ENCODE results near the gene FAM170B. TPM values are rescaled to one million over a fixed set of nuclear protein-coding genes. Genes with fewer than 3 reads are reported as not detected.

FAM170B gene
- total RNA-seq, 2 experiments from 2014 or later: not detected

DNA sequence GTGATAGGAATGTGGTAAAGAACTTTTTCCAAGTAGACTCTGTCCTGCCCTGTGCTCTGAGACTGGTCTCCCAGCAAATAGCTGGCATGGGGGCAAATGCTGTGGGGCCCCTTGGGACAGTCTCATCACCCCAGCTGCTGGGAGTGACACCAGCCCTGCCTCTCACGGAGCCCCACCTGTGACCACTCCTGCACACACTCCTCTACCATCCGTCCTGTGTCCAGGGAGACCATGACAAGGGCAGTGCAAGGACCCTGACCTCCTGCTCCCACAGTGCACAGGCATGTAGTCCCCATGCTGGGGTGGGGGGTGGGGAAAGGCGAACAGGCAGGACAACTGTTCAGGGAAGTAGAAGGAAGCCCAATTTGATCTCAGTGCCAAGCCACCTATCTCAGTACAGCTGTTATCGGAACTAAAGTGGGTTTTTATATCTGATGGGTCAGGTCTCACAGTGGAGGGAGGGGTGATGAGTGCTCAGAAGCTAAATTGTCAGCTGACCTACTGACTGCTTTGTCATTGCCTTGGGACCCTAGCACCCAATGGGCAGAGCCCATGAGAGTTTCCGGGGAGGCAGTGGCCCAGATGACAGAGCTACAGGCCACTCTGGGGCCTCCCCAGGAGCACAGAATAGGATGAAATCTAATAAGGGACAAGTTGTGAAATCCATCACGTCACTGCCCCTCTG lies 43.0 kb downstream of the FAM170B start:
- Mint-ChIP-seq H3K9me3 (ENCODE audit: low read depth) (peaks cover 13% of the 10 kb centered on the region), H3K4me1 (no peaks in the 10 kb centered on the region), H3K4me3 (no peak overlapping the region), H3K36me3 (peaks cover 5% of the 10 kb centered on the region), H3K27ac (no peak overlapping the region), H3K27me3 (peaks cover 18% of the 10 kb centered on the region)
- no peak for DNase-seq
- ATAC-seq: no peak
- CTCF ChIA-PET: interaction anchor here (0.9 to 1.0 kb wide), 2 partner anchors 10 to 16 kb away, joined by 3 read pairs; no protein-coding TSS in a partner anchor

DNA sequence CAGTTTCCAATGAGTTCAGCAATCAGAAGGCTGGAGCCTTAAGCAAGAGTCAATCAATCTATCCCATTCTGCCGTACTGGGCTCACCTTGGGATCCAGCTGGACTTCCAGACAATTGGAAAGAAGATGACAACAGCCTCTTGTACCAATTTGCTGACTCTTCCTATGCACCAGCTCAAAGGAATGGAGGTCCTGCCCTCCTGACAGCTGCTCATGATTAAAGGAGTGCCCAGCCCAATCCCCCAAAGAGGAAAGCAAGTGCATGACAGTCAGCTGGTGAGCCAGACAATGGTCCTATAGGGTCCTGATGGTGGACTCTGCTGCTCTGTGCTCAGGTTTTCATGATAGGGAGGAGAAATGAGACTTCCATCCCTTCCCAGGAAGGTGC lies 43.6 kb downstream of the FAM170B start:
- no peak for ATAC-seq
- H3K4me1 Mint-ChIP-seq: no peaks in the 10 kb centered on the region
- peaks cover 21% of the 10 kb centered on the region for H3K27me3 Mint-ChIP-seq
- no peak overlapping the region for H3K27ac Mint-ChIP-seq
- H3K36me3 Mint-ChIP-seq: peaks cover 5% of the 10 kb centered on the region
- no peak overlapping the region for H3K4me3 Mint-ChIP-seq
- peaks cover 13% of the 10 kb centered on the region for H3K9me3 Mint-ChIP-seq (ENCODE audit: low read depth)
- no peak for DNase-seq
- CTCF ChIA-PET: interaction anchor here (0.9 kb wide), 1 partner anchor 17 kb away, joined by 3 read pairs; no protein-coding TSS in a partner anchor

DNA sequence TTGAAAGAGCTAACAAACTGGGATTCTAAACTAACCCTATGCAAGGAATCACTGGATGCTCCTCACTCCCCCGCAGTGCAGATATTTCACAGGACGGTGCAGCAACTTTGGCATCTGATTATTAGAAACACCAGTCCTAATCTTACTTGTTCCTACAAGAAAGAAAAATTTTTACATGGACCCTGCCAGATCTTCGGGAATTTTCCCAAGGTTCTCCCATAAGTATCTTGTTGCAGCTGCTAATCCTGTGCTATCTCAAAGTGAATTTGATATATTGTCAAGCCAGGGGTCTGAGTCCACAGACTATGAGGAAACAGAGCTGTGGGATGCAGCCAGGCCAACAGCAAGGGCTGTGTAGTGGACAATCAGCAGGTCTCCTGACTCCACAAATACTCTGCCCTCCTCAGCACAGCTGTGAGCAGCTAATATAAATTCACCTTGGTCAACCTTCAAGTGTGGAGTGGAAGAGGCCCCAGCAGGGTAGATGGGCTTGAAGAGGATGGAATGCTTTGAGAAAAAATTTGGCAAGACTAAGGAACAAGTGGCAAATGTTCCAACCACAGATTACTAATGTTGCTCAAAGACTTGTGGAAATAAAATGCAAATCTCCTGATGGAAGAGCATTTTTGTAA lies 44.1 kb downstream of the FAM170B start:
- CTCF ChIA-PET: interaction anchor here (0.9 kb wide), 1 partner anchor 17 kb away, joined by 3 read pairs; no protein-coding TSS in a partner anchor
- no peak overlapping the region for H3K27ac Mint-ChIP-seq
- no peak overlapping the region for H3K4me3 Mint-ChIP-seq
- DNase-seq (no peak), ATAC-seq (no peak)
- peaks cover 13% of the 10 kb centered on the region for H3K9me3 Mint-ChIP-seq (ENCODE audit: low read depth)
- H3K4me1 Mint-ChIP-seq: no peaks in the 10 kb centered on the region
- H3K27me3 Mint-ChIP-seq: peaks cover 22% of the 10 kb centered on the region
- H3K36me3 Mint-ChIP-seq: peaks cover 5% of the 10 kb centered on the region

DNA sequence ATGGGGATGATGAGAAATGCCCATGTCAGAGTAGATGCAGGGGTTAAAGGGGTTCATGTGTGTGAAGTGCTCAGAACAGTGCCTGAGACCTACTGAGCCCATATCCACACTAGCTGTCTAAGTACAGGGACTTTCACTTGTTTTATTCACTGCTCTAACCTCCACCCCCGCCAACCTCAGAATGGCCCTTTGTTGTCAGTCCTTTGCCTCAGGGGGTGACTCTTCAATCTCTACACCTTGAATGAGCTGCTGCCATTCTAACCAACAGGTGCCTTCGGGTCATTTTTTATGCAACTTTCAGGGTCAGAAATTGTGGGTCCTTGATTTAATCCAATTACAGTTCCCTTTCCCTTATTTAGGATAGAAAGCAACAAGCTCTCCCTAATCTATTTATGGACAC lies 44.7 kb downstream of the FAM170B start:
- peaks cover 5% of the 10 kb centered on the region for H3K36me3 Mint-ChIP-seq
- H3K27ac Mint-ChIP-seq: no peak overlapping the region
- DNase-seq (no peak), ATAC-seq (no peak)
- H3K9me3 Mint-ChIP-seq (ENCODE audit: low read depth): peaks cover 13% of the 10 kb centered on the region
- CTCF ChIA-PET: no interaction called here
- H3K4me3 Mint-ChIP-seq: no peak overlapping the region
- H3K4me1 Mint-ChIP-seq: no peaks in the 10 kb centered on the region
- H3K27me3 Mint-ChIP-seq: peaks cover 22% of the 10 kb centered on the region

DNA sequence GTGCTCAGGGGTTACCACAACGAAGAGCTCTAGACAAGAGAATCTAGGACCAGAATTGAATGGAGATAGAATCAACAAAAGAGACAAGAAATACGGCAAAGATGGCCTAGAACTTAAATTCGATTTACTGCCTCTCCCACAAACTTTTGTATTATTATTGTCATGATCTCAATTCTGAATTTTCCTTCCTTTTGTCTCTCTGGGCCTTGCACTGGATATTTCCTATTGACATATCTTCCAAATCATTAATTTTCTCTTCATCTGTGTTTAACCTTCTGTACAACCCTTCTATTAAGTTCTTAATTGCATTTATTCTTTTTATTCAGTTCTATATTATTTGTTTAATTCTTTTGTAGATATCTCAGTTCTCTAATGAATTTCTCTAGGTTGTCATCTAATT lies 46.9 kb downstream of the FAM170B start:
- Mint-ChIP-seq H3K36me3 (peaks cover 5% of the 10 kb centered on the region), H3K9me3 (ENCODE audit: low read depth) (peaks cover 13% of the 10 kb centered on the region), H3K4me3 (no peak overlapping the region), H3K27me3 (peaks cover 17% of the 10 kb centered on the region), H3K27ac (no peak overlapping the region), H3K4me1 (no peaks in the 10 kb centered on the region)
- no peak for ATAC-seq
- DNase-seq: no peak
- CTCF ChIA-PET: no interaction called here

DNA sequence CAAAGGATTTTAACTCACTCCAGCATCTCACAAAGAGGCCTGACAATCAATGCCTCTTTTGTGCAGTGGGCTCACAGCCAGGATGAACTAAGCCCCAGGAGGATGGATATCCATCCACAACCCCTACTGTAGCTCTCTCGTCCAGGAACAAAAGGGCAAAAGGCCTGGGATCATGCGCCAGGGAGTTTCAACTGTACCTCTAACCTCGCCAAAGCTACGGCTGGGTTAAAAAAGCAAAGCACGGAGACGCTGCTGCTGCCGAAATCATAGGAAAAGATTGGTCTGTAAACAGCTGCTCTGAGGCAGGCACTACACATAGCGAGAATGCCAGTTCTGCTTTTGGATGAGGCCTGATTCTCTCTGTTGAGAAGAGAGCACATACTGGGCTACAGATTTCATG lies 50.6 kb downstream of the FAM170B start:
- ATAC-seq (no peak), DNase-seq (no peak)
- Mint-ChIP-seq H3K4me1 (peaks cover 26% of the 10 kb centered on the region), H3K9me3 (ENCODE audit: low read depth) (peaks cover 13% of the 10 kb centered on the region), H3K27me3 (peaks cover 10% of the 10 kb centered on the region), H3K4me3 (no peak overlapping the region), H3K36me3 (peaks cover 5% of the 10 kb centered on the region), H3K27ac (no peak overlapping the region)
- CTCF ChIA-PET: interaction anchor here (1.3 kb wide), 1 partner anchor 425 kb away, joined by 3 read pairs; no protein-coding TSS in a partner anchor

DNA sequence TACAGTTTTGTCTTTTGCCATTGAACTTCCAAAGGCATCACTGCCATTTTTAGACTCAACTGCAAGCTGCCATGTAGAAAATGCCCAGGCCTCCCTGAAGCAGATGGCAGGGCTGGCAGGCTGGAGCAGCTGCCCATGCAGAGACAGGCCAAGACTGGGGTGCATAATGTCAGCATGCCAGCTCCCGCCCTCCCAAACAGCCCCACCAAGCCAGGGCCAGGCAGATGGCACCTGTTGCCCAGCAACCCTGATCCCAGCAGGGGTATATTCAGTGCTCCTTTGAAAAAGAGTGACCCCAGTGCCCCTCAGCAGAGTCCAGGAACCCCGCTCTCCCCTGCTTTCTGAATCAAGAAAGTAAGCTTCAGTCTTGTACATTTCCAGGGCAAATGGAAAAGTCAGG lies 51.1 kb downstream of the FAM170B start:
- peaks cover 13% of the 10 kb centered on the region for H3K9me3 Mint-ChIP-seq (ENCODE audit: low read depth)
- H3K27me3 Mint-ChIP-seq: peaks cover 10% of the 10 kb centered on the region
- CTCF ChIA-PET: interaction anchor here (1.3 kb wide), 1 partner anchor 425 kb away, joined by 3 read pairs; no protein-coding TSS in a partner anchor

DNA sequence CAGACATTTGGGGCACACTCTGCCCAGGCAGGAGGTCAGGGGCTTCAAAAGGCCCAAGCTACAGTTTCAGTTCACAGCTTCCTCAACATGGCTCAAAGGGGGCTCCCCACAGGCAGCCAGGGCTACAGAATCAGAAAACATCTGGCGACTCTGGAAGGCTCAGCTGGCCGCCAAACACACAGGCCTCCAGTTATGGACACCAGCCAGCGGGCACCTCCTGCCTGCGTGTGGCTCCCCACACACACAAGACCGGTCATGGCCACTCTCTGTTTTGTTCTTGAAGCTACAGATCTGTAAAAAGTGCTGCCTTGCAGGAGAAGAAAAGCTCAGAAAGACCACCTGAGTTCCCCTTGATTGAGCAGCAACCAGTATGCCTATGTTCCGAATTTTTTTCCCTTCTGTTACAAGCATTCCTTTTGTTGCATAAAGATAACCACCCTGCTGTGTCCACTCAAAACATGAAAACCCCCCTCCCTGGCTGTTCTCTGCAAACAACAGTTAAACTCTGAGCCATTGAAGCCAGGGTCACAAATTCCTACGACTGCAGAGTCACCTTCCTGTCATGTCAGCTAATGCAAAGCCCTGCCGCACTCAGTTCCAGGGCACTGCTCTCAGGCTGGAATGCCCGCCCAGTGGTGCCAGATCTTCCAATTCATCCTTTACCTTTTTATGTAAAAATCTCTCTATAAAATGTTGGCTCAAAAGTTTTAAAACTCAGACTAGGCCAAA lies 52.1 kb downstream of the FAM170B start:
- Mint-ChIP-seq H3K4me3 (no peak overlapping the region), H3K36me3 (peaks cover 3% of the 10 kb centered on the region), H3K27me3 (peaks cover 10% of the 10 kb centered on the region), H3K27ac (no peak overlapping the region), H3K9me3 (ENCODE audit: low read depth) (peaks cover 5% of the 10 kb centered on the region), H3K4me1 (peaks cover 39% of the 10 kb centered on the region)
- ATAC-seq (no peak), DNase-seq (no peak)
- CTCF ChIA-PET: no interaction called here

More for the DNA sequence above, 51.1 kb downstream of the FAM170B start:
- H3K36me3 Mint-ChIP-seq: peaks cover 5% of the 10 kb centered on the region
- H3K4me1 Mint-ChIP-seq: peaks cover 29% of the 10 kb centered on the region
- no peak overlapping the region for H3K4me3 Mint-ChIP-seq
- DNase-seq (no peak), ATAC-seq (no peak)
- no peak overlapping the region for H3K27ac Mint-ChIP-seq

Other genes starting within 250 kb of the FAM170B start
- gene LRRC18, start 194.2 kb downstream of the FAM170B start, total RNA-seq: not detected
- gene VSTM4, start 18.5 kb downstream of the FAM170B start, total RNA-seq: under 1 TPM in 1 of 2 experiments, not detected in 1; 0.16 TPM
- gene TMEM273, start 54.4 kb upstream of the FAM170B start, total RNA-seq: 10 to 100 TPM; 44.9 to 72.0 TPM
- not detected for gene C10orf71, start 165.1 kb upstream of the FAM170B start, total RNA-seq